HG03469 (cell line): Measurements from ENCODE around the gene ANXA3.

Experiments used
- ATAC-seq: cut with Tn5 transposase; IDR thresholded peaks from one replicate; pipeline ENCODE4 v1.9.1; 2021; ENCODE audit warnings: mild to moderate bottlenecking, moderate library complexity, moderate number of reproducible peaks; ENCODE audit not compliant: unreplicated experiment

Gene ANXA3

DNA sequence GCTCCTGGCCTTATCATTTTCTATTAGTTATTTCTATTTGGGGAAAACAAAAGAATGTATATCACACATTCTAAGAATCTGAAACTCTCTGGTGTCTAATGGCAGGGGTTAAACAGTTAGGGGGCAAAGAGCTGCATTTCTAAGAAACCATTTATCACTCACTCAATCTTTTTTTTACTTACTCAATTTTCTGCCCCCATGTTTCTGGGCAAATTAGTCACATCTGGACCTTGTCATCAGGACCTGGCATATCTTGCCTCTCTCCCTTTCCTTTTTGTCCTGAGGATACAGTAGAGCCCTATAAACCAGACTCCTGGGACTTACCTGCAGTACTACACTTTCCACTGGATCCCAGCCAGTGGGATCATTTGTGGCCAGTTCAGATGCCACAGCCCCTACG lies 89.1 kb downstream of the ANXA3 start:
- no peak for ATAC-seq

DNA sequence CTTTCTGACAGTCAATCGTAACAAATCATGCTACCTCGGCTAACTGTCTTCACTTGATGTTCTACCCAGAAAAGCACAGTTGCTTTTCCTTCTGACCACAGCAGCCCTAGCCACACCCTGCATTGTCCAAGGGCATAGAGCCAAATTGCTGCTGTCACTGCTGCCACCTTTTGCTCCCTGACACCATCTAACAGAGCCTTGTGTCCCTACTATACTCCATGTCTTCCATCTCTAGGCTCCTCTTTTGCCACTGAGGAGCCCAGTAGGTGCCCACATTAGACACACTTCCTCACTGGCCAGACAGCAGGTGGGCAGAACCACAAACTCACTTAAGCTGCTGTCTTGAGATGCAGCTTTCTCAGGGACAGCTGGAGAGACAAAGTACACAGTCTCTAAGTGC lies 91.4 kb downstream of the ANXA3 start:
- ATAC-seq = no peak

- ATAC-seq = no peak
Measured at GRCh38 chr4:78644063-78644691, 92.6 kb downstream of the ANXA3 start.

DNA sequence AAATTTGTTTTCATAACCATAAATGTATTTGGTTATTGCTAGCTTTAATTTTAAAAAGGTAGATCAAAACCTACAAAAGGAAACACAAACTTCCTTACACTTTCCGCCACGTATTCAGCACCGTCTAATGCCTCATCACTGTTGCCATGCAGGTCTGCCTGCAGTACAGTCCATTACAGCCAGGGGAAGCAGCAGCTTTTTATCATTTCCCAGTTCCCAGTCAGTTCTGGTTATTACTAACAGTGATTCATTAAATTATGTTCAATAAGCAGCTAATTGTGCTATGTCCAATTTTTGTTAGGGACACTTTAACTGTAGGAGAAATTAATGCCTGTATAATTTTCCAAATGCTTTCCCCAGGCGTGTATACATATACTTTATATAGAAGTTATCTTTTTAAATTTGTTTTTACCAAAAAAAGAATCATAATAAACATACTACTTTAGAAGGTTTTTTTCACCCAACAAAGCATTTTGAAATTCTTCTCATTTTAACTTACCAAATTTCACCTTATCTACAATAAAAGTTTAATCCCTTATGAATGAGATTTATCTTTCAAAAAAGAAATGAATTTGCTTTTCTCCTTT lies 93.3 kb downstream of the ANXA3 start:
- peak; percentile 97 for ATAC-seq

- ATAC-seq = no peak
Measured at GRCh38 chr4:78645853-78646757, 94.5 kb downstream of the ANXA3 start.

DNA sequence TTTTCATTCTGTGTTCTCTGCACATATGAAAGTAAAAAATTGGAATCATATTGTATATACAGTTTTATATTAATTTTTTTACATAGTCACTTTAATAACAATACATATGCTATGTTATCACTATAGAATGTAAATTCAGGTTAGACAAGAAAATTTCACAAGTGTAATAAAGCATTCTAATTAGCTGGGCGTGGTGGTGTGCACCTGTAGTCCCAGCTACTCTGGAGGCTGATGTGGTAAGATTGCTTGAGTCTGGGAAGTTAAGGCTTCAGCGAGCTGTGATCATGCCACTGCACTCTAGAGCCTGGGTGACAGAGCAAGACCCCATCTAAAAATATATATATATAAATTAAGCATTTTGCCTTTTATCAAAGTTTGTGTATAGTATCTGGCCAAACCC lies 95.7 kb downstream of the ANXA3 start:
- no peak for ATAC-seq

- ATAC-seq = no peak
Measured at GRCh38 chr4:78648640-78649363, 97.2 kb downstream of the ANXA3 start.

DNA sequence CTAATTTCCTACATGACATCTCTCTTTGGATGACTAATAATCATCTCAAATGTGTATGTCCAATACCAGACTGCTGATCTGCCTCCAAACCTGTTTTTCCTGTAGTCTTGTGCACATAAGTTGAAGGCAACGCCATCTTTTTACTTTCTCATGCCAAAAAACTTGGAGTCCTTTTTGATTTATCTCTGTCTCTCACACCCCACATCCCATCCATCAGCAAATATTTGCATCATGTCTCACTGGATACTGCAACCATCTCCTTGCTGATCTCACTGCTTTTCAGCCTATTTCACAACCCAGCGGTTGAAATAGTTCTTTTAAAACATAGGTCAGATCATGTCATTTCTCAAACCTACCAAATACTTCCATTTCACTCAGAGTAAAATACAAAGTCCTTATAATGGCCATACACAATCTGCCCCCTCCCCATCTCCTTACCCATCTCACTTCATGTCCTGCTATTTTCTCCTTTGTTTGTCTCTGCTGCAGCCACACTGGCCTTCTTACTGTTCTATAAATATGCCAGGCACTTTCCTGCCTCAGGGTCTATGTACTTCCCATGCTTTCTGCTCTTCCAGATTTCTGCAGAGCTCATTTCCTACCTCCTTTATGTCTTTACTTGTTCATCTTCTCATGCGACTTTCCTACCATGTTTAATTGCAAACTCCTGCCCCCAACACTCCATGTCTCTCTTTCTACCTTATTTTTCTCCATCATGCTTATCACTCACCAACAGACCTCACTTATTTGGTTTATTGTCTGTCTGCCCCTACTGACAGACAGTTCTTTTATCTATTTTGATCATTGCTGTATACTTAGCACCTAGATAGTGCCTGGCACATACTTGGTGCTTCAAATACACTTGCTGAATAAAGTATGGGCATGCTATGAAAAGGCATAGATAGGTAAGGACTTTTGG lies 98.8 kb downstream of the ANXA3 start:
- no peak for ATAC-seq

GRCh38 chr4:78651250-78651860 lies 99.8 kb downstream of the ANXA3 start:
- no peak for ATAC-seq

GRCh38 chr4:78652282-78652876 lies 100.8 kb downstream of the ANXA3 start:
- ATAC-seq = no peak

GRCh38 chr4:78653655-78654054 lies 102.1 kb downstream of the ANXA3 start:
- ATAC-seq = no peak

GRCh38 chr4:78654807-78655206 lies 103.2 kb downstream of the ANXA3 start:
- ATAC-seq = no peak

DNA sequence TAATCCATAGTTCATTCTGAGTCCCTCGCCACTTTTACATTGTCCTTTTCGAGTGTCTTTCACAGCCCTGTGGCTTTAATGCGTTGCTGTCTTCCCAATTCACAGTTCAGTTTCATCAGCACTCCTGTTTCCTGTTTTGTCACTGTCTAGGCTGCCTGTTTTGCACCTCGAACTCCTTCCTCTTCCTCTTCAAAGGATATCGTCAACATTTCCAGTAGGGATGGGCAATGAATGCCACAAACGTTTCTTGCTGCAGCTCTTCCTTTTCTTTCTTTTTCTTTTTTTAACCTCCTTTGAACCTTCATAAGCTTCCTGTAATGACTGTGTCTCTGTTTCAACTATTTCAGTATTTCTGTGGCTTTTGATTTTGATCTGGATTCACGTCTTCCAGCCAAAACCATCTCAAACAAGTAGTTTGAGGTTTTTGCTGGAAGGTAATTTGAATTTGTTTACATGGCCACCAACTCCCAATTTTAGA lies 105.4 kb downstream of the ANXA3 start:
- no peak for ATAC-seq

DNA sequence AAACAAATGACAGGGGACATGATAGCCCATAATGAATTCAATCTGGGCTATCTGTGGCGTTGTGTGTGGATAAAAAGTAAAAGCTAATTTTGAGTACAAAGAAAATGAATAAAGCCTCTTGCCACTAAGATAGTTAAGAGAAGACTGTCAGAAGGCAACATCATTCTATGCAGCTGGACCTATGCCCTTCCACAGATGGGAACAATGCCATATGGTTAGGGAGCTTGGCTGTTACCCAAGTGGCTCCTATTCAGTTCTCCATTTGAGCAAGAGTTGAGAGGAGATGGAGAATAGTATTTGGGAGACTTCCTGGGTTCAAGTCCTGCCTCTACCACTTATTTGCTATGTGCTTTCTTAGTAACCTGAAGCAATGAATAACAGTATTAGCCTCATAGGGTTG lies 107.7 kb downstream of the ANXA3 start:
- no peak for ATAC-seq

DNA sequence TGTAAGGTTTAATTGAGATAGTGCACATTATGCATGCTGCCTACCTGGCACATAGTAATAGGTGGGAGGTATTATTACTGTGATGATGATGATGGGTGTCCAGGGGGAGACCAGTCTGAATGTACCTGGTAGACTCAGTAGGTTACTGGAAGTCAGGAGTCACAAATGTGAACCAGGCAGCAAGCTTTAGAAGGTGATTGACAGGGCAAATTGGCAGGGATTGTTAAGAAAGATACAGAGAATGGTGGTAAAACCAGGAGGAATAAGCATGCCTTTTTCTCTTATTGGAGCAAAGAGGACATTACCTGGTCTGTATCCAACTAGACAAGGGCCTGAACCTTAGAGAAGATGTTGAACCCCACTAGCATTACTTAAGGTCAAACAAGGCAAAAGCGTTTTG lies 108.1 kb downstream of the ANXA3 start:
- no peak for ATAC-seq
